ENCODE measurements around the gene DLGAP1.

GRCh38 chr18:3799515-3799914 lies 655.6 kb downstream of the DLGAP1 start:
- TF ChIP-seq SUZ12 (IDR thresholded peaks at IDR 0.05; ENCODE audit: extremely low read depth, insufficient read depth, insufficient read length) = no peak
- no peak for TF ChIP-seq ZNF274 (IDR thresholded peaks at IDR 0.05; ENCODE audit: low read depth, low read length)
